ENCODE data around the gene SMAD7. TPM values are rescaled to one million over a fixed set of nuclear protein-coding genes. Genes with fewer than 3 reads are reported as not detected.

Gene SMAD7
- total and polyA plus RNA-seq, 10 of the 15 experiments (the other 5 are each of a cell fraction or from before 2014, with no cell fraction given): 1.3 to 22.5 (median 8.0) TPM

- TF ChIP-seq ZBTB40 (IDR thresholded peaks at IDR 0.05; ENCODE audit: borderline replicate concordance) (no peak), NFXL1 (IDR thresholded peaks at IDR 0.05; ENCODE audit: borderline replicate concordance) (no peak), RCOR1 (conservative IDR thresholded peaks at IDR 0.05; ENCODE audit: low read depth, low read length) (no peak)
These were observed 63.4 kb downstream of the SMAD7 start (continued) for GRCh38 chr18:48887294-48887904.

GRCh38 chr18:48886520-48887293 lies 64.1 kb downstream of the SMAD7 start:
- Histone ChIP-seq H3K79me2 (ENCODE audit: control insufficient read depth, insufficient read depth, low read length) (no peaks in the 10 kb centered on the region), H3K4me1 (ENCODE audit: control insufficient read depth, insufficient read depth, low read length) (no peaks in the 10 kb centered on the region), H4K20me1 (ENCODE audit: control insufficient read depth, insufficient read depth) (no peaks in the 10 kb centered on the region), H3K9ac (ENCODE audit: control insufficient read depth, insufficient read depth, low read length) (no peak overlapping the region), H3K4me3 (no peak overlapping the region), H2AFZ (ENCODE audit: control insufficient read depth, low read depth, low read length) (no peak overlapping the region), H3K4me2 (ENCODE audit: control insufficient read depth, insufficient read depth) (no peak overlapping the region), H3K27me3 (replicated peaks in 1 of 2; ENCODE audit: control insufficient read depth in 2 of 2, insufficient read depth in 2 of 2, low read length in 1 of 2) (no peaks in the 10 kb centered on the region), H3K36me3 (ENCODE audit: control insufficient read depth in 2 of 2, insufficient read depth in 2 of 2, low read length in 1 of 2) (no peaks in the 10 kb centered on the region), H3K27ac (ENCODE audit: control insufficient read depth, insufficient read depth) (no peak overlapping the region), H3K9me3 (replicated peaks; ENCODE audit: control insufficient read depth, insufficient read depth, low read length) (no peaks in the 10 kb centered on the region)
- TF ChIP-seq, protein P1, sequence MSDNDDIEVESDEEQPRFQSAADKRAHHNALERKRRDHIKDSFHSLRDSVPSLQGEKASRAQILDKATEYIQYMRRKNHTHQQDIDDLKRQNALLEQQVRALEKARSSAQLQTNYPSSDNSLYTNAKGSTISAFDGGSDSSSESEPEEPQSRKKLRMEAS (IDR thresholded peaks at IDR 0.05; ENCODE audit: low read depth, low read length): no peak
- TF ChIP-seq RAD51 (IDR thresholded peaks at IDR 0.05) (no peak), PML (IDR thresholded peaks at IDR 0.05; ENCODE audit: low read length) (no peak), EGR1 (IDR thresholded peaks at IDR 0.05; ENCODE audit: borderline replicate concordance in 1 of 2, low read depth in 2 of 2, low read length in 2 of 2) (no peak), TCF12 (IDR thresholded peaks at IDR 0.05; ENCODE audit: low read depth, low read length) (no peak), ETV6 (conservative IDR thresholded peaks at IDR 0.05 in 1 of 2, IDR thresholded peaks at IDR 0.05 in 1 of 2; ENCODE audit: borderline replicate concordance in 1 of 2, low read depth in 1 of 2) (no peak), ASH2L (IDR thresholded peaks at IDR 0.05; ENCODE audit: borderline replicate concordance, low read depth) (no peak)
- TF ChIP-seq, protein P2, sequence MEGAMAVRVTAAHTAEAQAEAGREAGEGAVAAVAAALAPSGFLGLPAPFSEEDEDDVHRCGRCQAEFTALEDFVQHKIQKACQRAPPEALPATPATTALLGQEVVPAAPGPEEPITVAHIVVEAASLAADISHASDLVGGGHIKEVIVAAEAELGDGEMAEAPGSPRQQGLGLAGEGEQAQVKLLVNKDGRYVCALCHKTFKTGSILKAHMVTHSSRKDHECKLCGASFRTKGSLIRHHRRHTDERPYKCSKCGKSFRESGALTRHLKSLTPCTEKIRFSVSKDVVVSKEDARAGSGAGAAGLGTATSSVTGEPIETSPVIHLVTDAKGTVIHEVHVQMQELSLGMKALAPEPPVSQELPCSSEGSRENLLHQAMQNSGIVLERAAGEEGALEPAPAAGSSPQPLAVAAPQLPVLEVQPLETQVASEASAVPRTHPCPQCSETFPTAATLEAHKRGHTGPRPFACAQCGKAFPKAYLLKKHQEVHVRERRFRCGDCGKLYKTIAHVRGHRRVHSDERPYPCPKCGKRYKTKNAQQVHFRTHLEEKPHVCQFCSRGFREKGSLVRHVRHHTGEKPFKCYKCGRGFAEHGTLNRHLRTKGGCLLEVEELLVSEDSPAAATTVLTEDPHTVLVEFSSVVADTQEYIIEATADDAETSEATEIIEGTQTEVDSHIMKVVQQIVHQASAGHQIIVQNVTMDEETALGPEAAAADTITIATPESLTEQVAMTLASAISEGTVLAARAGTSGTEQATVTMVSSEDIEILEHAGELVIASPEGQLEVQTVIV (IDR thresholded peaks at IDR 0.05; ENCODE audit: borderline replicate concordance, partially characterized antibody): no peak
- in situ Hi-C loops (cut with MboI) (no loop called here), intact Hi-C loops (cut with micrococcal nuclease; ENCODE audit: unreplicated experiment) (no loop called here)
- CTCF ChIA-PET: no interaction called here
- POLR2A ChIA-PET: no interaction called here
- WGBS (ENCODE audit: insufficient coverage, insufficient replicate concordance, low lambda C conversion rate, missing lambda C conversion rate): 55% methylated on average over 8 of the region's 8 CpGs
- no peak for DNase-seq (ENCODE audit: low read depth, low spot score)
- RAD21 ChIA-PET (ENCODE audit: unreplicated experiment): no interaction called here
- FAIRE-seq: no peak
- SMC1A ChIA-PET (ENCODE audit: uncharacterized antibody, unreplicated experiment): no interaction called here
- no peak for ATAC-seq
- no TSS peak for BruUV-seq (replicated peaks)
